GM19468 (cell line): ENCODE measurements around the gene LEPR.

Source experiments
- ATAC-seq: cut with Tn5 transposase; IDR thresholded peaks from one replicate; pipeline ENCODE4 v1.9.1; 2021; ENCODE audit warnings: mild to moderate bottlenecking, moderate library complexity, moderate number of reproducible peaks; ENCODE audit not compliant: unreplicated experiment; ENCODE audit errors: extremely low read depth

Gene LEPR

DNA sequence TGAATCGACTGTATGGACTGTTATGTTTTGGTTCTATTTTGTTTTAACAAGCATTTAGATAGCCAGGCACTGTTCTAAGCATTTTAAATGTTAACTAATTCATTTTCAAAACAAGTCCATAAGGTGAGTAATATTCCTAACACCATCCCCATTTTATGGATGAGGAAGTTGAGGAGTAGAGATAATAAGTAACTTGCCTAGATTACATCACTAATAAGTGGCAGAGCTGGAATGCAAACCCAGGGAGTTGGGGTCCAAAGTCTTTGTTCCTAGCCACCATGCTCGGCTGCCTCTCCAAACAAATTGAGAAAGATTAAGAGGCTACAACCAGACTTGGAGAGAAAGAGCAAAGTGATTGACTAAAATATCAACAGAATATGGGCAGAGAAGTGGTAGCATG lies 12.6 kb upstream of the LEPR start:
- ATAC-seq = no peak

DNA sequence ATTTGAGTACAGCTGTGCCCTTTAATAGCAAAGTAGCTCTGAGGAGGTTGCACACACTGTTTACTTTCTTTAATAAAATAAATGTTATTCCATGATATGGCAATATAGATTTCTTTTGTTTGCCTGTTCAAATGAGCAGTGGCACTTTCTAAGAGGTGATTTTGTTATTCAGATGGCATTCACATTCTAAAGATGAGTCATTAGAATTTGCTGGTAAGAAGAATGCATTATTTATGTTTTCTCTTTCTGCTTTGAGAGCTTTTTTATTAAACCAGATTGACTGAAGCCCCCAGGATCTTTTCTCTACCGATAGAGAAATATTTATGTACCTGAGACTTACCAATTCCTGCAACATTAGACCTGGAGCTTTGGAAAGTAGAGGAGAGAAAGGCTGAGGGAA lies 11.2 kb upstream of the LEPR start:
- no peak for ATAC-seq

DNA sequence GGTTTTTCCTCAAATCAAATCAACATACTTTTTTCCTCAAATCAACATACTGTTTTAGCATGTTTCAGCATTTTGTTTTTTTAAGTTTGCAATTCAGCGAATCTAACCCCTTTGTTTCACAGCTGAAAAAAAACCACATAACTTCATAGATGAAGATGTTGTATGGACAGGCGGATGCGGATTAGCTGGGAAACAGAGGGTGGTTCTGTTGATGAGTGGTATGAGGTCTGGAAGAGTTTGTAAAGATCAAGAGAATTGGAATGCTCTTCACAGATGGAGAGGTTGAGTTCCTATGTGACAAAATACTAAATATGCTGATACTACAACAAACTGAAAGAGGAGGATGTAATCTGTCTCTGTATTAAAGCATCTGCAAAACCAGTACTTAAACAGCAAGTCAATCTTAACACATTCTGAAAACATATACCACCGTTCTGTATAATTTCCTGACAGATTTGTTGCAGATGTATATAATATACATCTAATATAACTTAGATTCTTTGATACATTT lies 10.6 kb upstream of the LEPR start:
- ATAC-seq = no peak

DNA sequence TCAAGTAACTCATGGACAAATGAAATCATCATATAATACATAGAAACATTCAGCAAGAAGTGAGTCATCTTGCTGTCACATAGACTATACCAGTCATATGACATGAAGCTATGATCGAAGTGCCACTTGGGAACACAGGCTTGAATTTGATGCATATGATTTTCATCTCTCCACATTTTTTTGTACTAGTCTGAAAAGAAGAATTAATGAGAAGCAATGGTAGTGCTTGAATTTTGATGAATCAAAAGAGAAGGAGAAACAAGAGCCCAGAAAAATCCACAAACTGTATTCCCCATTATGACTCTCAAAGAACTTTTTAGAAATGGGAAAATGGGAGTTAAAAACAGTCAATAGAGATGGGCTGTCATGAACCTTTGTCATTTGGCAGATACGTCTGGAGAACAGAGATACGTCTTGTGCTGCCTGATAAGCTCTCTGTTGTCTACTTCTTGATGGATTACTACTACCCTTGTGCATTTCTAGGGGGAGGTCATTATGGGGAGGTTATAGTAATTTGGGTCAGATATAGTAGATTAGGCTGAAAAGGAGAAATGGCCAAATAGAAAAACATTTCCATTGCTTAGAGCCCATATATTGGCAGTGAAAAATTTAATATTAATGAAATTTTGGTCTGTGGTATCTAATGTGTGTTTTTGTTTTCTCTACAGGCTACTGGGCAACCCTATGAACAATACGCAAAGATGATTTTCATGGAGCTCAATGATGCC lies 8.0 kb upstream of the LEPR start:
- no peak for ATAC-seq

DNA sequence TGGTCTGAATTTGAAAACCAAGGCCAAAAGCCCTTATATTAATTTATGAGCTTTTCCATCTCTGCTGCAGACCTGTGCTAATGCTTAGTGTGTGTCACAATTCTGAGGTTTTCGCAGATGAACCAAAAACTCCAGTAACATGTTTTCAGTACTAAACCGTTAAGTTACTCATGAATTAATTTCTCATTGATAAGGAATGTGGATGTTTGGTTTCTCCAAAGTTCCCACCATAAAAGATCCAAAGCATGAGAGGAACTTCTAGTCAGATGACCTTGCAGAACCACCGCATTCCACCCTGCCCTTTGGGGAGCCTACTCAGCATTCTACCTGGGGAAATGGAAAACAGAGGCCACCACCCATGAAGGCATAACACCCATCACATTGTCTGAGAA lies 7.5 kb upstream of the LEPR start:
- no peak for ATAC-seq

DNA sequence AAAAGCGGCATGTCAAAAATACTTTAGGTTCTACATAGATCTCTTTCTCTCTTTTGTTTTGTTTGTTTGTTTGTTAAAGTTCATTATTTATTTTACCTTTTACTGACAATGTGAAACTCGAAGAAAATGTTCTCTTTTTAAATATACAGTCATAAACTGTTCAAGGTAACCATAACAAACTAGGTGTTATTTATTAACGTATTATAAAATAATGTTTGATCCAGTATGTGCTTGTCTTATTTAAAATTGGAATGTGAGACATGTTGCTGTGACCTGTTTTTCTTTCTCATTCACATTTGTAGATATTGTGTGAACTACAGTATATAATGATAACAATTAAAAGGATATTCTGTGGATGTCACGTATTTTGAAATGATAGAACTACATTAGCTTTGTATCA lies 5.9 kb upstream of the LEPR start:
- no peak for ATAC-seq

DNA sequence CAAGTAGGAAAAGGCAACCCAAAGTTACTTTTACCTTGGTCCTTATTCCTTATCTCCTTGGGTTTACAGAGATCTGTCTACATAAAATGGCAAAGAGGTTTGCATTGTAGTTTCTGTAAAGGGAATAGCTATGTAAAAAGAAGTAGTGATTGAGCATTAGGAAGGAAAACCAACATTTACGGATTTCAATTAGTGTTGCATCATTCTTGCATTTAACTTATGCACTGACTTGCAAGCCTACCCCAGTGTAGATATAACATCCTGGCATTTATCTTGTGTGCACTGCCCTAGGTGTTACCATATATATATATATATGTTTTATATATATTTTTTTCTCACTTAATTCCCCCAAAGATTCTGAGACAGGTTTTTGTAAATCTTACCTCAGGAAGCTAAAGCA lies 3.7 kb upstream of the LEPR start:
- ATAC-seq = no peak

DNA sequence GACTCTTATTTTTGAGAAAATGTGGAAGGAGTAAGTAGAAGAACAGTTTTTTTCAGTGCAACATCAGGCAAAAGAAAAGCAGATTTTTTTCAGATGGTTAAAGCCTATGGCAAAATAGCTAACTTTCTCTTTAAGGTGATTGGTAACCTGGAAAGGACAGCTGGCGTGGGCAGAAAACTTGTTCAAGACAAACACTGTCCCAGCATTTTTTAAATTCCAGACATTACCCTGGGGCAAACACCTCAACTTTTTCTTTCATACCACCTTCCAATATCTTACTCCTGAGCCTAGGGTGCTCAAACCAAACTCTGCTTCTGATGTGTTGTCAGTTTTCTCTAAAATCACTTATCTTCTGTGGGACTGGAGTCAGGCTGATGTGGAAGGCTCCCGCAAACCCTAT lies 2.7 kb upstream of the LEPR start:
- ATAC-seq = no peak

DNA sequence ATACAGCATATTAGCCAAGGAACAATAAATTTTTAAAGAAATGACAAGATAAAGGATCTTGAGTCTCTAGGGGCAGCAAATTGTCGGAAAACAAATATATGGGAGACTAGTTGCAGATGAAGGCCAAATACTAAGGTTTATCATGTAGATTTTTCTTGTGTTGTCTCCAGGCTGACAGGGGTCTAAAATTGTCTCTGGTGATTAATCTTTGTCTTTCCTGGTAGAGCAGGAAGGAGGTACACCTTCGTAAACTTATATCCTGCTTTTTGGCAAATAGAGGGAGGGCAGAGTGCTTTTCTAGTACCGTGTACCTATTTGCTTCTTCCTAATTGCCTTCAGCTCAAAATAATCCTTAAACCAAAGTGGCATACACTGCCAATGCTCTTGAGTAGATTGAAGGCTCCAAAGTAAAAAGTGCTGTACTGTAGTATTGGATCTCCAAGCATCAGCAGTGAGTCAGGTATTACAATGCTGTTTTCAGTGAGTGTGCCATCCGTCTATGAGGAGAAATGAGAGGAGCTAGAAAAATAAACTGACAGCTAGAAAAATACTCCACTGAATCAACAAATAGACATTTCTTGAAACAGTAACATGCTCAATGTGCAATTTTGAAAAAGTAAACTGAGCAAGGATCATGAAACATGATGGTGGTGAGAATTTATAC lies 1.8 kb upstream of the LEPR start:
- no peak for ATAC-seq

DNA sequence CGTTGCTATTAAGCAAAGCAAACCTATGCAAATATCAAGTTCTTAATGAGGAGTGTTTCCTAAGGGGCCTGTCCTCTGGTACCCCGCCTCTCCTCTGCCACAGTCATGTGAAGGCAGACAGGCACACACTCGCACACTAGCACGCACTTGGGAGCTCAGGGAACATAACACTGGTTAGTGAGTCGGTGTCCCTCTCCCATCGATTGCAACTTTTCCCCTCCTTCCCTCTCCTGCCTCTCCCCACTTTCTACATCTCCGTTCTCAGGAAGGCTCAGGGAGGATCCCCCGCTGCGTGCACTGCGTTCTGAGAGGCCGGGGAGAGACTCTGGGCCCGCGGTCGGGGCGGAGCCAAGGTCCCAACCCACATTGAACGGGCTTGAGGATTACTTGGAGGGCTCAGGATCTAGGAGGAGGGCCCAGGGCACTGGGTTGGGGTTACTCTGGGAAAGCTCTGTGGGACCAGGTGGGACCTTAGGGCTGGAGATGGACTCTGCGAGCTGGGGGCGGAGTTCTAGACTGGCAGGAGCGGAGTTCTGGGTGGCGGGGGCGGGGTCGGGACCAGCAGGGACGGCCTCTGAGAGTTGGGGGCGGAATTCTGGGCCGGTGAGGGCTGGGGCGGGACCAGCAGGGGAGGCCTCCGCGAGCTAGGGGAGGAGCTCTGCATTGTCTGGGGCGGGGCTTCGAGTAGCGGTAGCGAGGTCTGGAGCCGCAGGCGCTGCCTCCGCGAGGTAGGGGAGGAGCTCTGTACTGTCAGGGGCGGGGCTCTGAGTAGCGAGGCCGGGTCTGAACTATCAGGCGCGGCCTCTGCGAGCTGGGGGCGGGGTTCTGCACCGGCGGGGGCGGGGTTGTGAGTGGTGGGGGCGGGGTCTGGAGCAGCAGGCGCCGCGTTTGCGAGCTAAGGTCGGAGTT lies 533 bp upstream of the LEPR start:
- peak; percentile 96 for ATAC-seq

DNA sequence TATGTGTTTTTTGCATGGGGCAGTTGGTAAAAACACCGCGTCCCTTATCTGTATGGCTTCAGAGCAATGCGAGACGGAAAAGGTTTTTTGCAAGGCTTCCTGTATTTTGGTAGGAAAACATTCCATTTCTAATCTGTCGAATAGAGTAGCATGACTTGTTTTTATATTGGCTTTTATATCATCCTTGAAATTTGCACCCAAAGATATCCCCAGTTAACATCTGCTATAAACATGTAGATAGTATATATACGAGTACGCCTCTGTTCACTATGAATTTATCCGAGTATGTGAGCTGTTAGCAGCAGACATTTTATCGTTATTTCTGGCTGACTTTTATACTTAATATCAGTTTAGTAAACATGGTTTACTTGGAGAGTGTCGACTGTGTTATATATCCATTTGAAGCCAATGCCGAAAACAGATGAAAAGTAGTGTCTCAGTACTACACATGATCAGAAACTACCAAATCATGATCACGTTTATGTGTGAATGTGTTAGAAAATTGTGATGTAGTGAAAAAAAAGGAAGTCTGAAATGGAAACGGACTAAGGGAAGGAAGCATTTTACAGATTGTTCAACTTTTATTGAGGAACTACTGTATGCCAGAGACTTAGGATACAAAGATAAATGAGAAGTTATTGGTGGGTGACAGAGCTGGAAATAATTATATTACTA lies 1.0 kb downstream of the LEPR start:
- ATAC-seq = no peak

DNA sequence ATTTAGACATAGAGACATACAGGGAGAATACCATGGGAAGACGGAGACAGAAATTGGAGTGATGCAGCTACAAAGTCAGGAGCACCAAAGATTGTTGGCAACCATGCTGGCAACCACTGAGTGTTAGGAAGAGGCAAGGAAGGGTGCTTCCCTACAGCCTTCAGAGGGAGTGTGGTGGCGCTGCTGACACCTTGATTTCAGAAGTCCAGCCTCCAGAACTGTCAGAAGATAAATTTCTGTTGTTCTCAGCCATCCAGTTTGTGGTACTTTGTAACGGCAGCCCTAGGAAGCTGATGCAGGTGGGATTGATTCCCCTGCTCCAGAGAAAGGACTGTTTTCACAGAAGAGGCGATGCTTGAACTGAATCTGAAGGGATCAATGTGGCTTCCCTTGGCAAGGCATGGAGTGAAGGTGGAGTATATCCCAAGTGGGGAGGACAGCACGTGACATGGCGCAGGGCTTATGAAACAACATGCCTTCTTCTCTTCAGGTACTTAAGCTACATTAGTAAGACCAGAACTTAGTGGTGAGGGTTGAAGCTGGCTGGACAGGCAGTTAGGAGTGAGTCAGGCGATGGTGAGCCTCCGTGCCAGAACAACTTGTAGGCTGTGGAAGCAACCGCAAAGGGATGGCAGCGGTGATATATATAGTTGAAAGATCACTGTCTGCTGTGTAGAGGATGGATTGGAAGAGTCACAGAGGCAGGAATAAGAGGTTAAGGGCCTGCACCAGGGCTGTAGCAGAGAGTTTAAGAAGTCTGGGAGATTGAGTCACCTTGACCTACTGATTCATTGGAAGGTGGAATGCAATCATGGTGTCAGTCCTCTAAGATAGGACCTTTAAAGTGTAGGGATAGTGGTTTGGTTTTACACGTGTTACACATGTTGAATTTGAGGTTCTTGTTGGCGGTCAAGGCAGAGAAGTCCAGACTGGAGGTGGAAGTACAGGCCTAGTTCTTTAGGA lies 2.1 kb downstream of the LEPR start:
- ATAC-seq = no peak

DNA sequence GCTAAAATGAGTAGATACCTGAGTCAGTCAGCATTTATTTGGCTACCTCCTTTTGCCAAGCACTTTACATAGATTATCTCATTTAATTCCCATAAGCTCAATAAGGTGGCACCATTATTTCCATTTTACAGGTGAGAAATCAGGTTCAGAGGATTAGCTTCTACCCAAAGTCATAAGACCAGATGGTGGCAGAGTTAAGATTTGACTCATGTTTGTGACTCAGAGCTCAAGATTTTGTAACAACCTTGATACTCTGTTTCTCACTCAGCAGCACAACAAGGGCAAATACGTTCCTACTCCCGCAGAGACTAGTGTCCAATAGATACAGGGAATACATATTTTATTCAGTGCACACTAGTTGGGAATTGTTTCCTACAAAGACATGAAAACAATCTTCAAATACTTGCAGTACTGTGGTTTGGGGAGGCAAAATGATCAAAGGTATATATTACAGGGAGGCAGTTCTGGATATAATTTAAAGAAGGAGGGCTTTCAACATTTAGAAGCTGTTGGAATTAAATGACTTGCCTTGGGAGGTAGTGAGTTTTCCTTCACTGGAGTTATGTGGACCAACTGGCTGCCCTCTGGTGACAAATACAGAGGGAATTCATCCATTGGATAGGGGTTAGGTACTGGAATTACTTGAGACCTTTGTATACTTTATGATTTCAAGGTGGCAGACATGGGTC lies 3.6 kb downstream of the LEPR start:
- no peak for ATAC-seq

DNA sequence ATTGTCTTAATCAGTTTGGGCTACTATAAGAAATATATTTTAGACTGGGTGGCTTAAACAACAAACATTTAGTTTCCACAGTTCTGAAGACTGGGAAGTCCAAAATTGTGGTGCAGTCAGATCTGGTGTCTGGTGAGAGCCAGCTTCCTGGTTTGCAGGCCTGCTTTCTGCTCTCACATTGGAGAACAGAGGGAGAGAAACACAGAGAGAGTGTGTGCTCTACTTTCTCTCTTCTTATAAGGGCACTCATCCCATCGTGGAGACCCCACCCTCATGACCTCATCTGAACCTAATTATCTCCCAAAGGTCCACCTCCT lies 4.1 kb downstream of the LEPR start:
- ATAC-seq = no peak

DNA sequence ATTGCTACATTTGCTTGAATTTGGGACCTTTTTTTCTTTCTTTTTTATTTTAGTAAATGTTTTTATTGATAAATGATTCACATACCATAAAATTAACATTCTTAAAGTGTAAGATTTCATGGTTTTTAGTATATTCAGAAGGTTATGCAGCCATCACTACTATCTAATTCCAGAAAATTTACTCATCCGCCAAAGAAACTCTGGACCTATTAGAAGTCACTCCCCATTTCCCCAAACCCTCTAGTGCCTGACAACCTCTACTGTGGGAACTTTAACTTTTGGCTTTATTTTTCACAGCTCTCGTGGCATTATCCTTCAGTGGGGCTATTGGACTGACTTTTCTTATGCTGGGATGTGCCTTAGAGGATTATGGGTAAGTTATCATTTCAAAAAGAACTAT lies 4.5 kb downstream of the LEPR start:
- ATAC-seq = no peak

DNA sequence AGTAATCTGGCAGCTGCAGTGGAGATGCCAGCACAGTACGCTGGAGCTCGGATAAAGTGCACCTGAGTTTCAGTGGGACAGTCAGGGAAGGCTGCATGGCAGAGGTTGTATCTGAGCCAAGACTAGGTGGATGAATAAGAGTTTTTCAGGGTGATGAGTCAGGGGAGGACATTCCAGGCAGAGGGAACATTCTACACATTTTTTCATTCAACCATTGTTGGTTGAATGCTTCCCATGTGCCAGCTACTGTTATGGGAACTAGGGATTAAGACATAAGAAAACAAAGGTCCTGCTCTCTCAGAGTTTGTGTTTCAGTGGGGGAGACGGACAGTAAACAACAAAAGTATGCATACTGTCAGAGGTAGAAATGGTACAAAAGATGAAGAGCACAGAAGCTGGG lies 5.2 kb downstream of the LEPR start:
- ATAC-seq = no peak

DNA sequence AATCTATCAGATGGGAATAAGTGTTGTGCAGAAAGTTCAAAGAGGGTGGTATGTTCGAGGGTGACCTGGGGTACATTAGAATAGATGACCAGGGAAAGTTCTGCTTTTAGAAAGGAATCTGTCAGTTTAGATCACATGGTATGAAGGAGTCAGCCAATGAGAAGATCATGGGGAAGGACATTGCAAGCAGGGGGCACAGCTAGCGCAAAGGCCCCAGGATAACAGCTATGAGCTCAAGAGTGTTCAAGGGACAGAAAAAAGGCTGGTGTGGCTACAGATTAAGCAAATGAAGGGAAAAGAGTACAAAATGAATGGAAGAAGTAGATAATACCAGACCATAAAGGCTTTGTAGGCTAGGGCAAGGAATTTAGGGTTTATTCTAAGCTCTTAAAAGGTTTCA lies 8.6 kb downstream of the LEPR start:
- no peak for ATAC-seq

DNA sequence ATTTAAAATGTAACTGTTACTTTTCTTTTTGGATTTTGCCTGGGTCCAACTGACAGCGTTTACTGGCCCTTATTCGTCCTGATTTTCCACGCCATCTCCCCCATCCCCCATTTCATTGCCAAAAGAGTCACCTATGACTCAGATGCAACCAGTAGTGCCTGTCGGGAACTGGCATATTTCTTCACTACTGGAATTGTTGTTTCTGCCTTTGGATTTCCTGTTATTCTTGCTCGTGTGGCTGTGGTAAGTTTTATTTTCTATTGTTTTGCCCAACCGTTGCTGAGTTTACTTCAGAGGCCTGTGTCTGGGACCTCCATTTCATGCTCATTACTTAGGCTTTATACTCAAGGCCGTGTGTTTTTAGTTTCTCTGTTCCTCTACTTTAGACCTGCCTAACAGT lies 9.3 kb downstream of the LEPR start:
- ATAC-seq = no peak

DNA sequence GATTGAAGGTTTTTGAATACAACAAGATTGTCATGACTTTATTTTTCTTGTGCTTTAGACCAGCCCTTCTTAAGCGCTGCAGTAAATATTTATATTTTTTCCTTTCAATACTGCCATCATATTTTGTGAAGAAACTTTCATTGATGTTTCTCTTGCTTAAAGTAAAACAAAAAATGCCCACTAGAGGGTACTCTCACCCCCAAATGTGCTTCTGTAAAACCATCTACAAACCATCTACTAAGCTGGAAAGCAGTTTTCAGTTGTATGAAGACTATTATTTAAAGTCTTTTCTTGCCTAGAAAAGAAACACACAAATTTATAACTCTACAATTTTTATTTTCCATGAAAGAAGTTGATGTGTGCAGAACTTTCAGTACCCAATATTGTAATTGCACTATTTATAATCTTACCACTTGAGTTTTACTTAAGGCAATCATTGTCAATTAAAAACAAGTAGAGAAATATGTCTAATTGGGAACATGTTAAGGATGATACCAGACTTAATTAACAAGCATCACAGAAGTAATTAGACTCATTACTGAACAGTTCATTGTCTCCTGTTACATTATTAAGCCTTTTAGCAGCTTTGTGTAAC lies 10.7 kb downstream of the LEPR start:
- no peak for ATAC-seq
